ENCODE data around the gene KCNQ1. TPM values are rescaled to one million over a fixed set of nuclear protein-coding genes. Genes with fewer than 3 reads are reported as not detected.

The KCNQ1 gene
- total RNA-seq, 1 donor from 2014 or later = 6.0 TPM

- intact Hi-C loops (cut with micrococcal nuclease) = no loop called here
Measured at GRCh38 chr11:2830886-2831285, 386.1 kb downstream of the KCNQ1 start.

DNA sequence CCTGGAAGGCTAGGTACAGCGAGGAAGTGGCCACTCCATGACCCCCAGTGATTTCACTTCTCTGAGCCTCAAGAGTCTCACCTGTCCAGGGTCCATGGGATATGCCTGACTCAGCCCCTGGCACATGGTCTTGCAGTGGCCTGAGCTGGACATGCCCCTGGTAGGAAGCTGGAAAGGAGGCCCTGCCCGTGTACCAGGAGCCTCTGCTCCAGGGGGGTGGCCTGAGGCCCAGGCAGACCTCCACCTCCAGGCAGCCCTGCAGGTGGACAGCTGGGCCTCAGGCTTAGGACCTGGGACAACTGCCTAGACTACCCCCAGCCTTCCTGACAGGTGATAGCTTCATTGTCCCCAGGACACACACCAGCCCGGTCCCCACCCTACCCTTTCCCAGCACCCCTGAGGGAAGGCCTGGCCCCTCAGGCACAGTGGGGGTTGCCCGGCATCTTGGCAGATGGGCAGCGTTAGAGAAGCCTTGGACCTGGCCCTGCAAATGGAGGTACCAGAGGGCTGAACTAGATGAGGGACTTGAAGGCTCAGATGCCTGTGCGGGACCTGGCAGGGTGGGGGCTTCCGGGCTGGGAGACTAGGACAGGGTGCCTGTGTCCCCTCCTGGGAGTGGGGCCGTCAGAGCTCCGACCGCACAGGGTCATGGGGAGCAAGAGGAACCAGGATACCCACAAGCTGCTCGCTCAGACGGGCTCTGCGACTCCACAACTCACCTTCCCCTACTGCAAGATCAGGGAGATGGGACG is 387.1 kb downstream of the KCNQ1 start:
- intact Hi-C loops (cut with micrococcal nuclease) = no loop called here

- intact Hi-C loops (cut with micrococcal nuclease) = no loop called here
Measured at GRCh38 chr11:2832533-2833020, 387.8 kb downstream of the KCNQ1 start.

DNA sequence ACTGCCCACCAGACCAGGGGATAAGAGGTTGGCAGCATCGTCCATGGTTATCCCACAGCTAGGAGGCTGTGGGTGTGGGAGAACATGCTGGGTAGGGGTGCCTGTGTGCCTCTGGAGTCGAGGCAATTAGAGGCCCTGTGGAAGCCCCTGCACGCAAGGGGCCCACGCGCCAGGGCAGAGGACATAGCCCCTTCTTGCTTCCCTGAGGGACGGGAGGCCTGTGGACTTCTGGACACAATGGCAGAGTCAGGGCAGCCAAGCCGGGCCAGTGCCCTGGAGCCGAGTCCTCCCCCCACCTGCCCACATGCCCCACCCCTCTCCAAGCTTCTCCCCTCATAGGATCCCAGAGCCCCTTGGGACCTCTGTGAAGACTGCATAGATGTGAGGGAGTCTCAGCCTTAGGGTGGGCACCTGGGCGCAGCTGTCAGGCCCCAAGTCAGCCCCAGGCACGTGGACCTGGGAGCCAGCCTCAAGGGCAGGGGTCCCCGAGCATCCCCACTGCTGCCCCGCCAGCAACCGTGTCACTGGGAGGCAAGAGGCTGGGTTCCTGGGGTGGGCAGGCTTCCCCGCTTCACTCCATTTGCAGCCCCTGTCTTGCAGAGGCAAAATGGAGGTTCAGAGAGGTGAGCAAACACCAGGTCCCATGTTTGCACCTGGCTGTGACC is 388.4 kb downstream of the KCNQ1 start:
- intact Hi-C loops (cut with micrococcal nuclease) = no loop called here

DNA sequence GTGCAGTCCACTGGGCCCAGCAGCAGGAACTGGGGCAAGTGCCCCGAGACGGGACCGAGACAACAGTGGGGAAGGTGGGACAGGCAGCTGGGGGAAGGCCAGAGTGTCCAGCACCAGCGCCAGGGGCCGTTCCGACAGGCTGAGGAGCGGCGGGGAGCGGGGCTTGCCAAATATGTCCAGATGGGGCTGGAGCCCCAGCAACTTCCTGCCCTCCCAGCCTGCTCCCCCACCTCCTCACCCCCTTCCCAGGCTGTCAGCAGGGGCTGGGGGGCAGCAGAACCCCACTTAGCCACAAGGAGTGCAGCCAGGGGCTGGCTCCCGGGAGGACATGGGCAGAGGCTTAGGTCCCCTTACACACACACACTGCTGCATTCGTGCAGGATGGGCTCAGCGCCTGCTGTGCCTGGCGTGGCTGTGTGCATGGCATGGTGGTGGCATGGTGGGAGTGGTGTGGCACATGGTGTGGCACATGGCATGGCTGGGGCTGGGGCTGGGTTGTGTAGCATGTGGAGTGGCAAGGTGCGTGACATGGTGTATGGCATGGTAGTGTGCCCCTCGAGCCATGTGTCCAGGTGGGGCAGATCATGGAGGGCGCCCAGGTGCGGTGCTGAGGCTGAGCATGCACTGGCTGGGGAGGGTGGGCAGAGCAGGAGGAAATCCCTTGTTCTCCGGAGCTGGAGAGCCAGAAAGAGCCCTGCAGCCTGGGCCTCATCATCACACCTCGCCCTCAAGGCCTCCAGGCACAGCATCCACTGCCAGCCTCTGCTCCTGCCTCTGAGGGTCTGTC is 389.1 kb downstream of the KCNQ1 start:
- intact Hi-C loops (cut with micrococcal nuclease) = no loop called here

- intact Hi-C loops (cut with micrococcal nuclease) = no loop called here
Measured at GRCh38 chr11:2834503-2835273, 389.9 kb downstream of the KCNQ1 start.

- intact Hi-C loops (cut with micrococcal nuclease) = no loop called here
Measured at GRCh38 chr11:2835296-2835695, 390.5 kb downstream of the KCNQ1 start.

DNA sequence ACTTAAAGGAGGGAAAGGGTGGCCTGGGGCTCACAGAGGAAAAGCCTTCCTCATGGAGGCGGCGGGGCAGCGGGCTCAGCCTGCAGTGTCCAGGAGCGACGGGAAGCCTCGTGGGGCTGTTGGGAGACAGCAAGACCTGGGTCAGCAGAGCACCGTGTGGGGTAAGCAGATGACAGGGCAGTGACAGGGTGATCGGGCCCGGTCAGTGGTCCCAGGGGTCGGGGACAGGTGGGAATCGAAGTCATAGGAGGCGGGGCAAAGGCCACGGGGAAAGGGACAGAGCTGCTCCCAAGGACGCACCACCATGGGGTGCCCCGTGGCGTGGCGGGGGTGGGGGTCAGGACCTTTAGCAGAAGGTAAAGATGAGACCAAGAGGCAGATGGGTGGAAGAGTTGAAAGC is 390.9 kb downstream of the KCNQ1 start:
- intact Hi-C loops (cut with micrococcal nuclease) = no loop called here

GRCh38 chr11:2836315-2837095 is 391.7 kb downstream of the KCNQ1 start:
- intact Hi-C loops (cut with micrococcal nuclease) = no loop called here

DNA sequence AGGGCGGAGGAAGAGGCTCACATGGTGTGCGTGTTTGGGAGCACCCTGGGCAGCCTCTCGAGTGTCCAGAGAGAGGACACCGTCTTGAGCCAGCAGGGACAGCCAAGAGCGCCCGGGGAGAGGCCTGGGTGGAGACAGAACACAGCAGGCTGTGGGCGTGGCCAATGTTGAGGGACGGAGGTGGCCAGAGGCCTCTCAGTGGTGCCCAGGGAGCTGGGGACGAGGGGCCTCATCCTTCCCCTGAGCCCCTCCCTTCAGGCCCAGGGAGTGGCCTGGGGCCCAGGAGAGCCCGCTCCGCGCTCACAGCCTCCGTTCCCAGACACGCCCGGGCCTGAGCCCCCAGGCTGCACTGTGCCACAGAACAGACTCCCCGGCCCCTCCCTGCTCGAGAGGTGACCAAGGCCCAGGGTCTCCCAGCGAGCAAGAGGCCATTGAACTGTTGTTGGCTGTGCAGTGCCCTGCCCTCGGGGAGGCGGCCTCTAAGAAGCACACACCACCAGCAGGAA is 392.3 kb downstream of the KCNQ1 start:
- intact Hi-C loops (cut with micrococcal nuclease) = no loop called here

- intact Hi-C loops (cut with micrococcal nuclease) = no loop called here
Measured at GRCh38 chr11:2837651-2838050, 392.8 kb downstream of the KCNQ1 start.

GRCh38 chr11:2838091-2838490 is 393.3 kb downstream of the KCNQ1 start:
- intact Hi-C loops (cut with micrococcal nuclease) = no loop called here

DNA sequence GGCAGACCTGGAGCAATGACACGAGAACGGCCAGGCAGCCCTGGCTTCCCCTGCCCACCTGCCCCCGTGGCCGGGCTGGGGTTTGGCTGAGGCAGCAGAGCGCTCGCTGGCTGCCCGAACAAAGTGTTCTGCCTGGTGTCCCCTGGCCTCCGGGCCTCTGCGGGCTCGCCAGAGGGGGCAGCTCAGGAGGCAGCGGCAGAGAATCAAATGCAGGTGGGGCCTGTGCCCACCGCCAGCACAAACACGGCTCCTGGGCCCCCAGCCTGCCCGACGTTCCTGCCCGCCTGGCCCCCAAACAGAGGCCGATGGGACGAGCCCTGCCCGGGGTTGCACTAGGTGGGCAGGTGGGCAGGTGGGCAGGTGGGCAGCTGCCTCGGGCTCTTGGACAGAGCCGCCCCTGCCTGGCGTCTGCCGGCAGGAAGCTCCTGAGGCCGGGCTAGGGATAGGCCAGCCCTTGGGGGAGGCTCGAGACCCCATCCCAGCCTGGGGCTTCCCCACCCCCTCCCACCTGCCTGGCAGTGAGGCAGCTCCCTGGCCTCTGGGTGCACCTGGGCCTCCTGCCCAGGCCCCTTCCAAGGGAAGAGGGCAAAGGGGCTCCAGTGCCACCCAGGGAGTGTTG is 394.0 kb downstream of the KCNQ1 start:
- intact Hi-C loops (cut with micrococcal nuclease) = no loop called here

GRCh38 chr11:2839395-2839943 is 394.7 kb downstream of the KCNQ1 start:
- intact Hi-C loops (cut with micrococcal nuclease) = no loop called here

- intact Hi-C loops (cut with micrococcal nuclease) = no loop called here
Measured at GRCh38 chr11:2841411-2842190, 396.8 kb downstream of the KCNQ1 start.

DNA sequence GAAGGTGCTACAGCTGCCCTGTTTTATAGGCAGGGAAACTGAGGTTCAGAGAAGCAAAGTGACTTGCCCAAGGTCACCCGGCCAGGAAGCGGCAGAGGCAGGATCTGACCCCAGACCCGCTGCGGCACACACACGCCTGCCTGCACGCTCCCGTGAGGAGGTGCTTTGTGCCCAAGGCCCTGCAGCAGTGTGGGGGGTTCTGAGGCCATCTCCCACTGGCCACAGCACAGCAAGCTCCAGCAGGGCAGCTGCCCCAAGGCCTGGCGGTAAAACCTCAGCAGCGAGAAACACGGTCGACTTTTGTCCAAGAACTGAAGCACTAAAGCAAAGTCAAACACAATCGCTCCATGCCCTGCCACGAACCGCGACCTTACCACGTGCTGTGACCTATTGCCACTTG is 398.1 kb downstream of the KCNQ1 start:
- intact Hi-C loops (cut with micrococcal nuclease) = no loop called here

DNA sequence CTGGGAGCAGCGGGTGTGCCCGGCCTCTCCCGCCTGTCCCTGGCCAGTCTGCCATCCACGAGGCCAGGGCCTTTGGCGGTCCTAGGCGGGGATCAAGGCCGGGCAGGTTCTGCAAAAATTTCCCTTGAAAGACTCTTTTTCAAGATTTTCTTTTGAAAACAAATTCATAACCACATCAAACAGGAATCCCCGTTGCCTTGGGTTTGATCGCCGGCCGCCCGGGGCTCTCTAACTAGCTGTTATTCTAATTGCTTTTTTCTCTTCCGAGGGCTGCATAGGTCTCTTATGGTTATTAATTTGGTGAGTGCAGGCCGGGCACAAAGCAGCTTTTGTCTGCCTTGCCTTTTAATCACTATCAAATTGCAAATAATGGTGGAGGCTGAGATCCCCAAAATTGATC is 398.7 kb downstream of the KCNQ1 start:
- intact Hi-C loops (cut with micrococcal nuclease) = no loop called here

DNA sequence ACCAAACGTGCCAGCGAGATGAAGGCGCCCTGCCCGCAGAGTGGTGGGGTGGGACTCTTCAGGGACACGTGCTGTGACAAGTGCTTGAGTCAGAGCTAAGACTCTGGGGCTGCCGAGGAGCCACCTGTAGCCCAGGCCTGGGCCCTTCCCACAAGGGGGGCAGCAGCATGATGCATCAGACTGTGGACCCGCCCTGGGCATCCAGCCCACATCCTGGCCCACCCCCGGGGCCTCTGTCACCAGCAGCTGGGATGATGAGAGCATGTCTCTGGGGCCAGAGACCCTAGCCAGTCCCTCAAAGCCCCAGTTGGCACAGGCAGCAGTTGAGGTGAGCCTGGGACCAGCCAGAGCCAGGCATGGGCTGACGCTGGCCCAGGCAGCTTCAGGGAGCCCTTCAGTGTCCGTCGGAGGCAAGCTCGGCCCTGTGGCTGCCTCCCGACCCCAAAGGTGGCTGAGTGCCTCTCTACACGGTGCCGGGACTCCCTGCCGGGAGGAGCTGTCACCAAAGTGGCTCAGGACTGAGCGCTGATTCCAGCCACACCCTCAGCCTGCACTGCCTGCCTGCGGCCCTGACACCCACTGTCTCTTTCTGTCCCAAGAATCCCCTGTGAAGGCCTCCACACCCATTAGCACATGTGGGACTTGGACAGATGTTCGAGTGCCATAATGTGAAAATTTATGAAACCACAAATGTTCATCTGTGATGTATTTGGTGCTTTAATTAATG is 399.5 kb downstream of the KCNQ1 start:
- intact Hi-C loops (cut with micrococcal nuclease) = no loop called here

Data from T-helper 2 cell treated with Interferon-gamma antibody and Interleukin-4, amounts not matched to agents 100 ng/mL and 5 ng/mL, for 36 hours (primary cell).